Erythroblast (primary cell): ENCODE measurements around the gene LRP1B.

Experiments used
- GATA1 ChIP-seq: IDR thresholded peaks from 2 replicates; pipeline ENCODE4 v1.6.1; 2011; ENCODE audit warnings: low read depth, mild to moderate bottlenecking, control low read depth, low read length, moderate library complexity
- POLR2A ChIP-seq: IDR thresholded peaks from 2 replicates; pipeline ENCODE4 v1.6.1; 2011; ENCODE audit warnings: mild to moderate bottlenecking, low read length

DNA sequence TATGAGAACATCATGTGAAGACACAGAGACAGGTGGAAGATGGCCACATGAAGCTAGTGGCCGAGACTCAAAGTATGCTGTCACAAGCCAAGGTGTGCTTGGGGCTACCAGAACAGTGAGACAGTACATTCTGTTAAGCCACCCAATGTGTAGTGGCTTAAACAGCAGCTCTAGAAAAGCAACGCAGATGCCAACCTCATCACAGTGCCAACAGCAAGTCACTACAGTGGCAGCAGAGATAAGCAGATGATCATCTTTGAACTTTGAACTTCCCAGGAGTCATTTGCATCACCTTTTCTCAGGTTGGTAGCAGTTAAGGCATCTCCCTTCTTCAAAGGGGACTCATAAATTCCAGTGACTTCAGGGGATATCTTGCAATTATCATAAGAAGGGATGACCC is 394.4 kb downstream of the LRP1B start:
- TF ChIP-seq POLR2A = no peak
- no peak for TF ChIP-seq GATA1
